SK-N-SH (cell line): ENCODE results near the gene SERPIND1. TPM values are rescaled to one million over a fixed set of nuclear protein-coding genes. Genes with fewer than 3 reads are reported as not detected.

Experiments
- CTCF ChIA-PET: fragments of 300-600, 350-600 bp; formaldehyde crosslinking; extraction: SDS; loops from one replicate; lab custom pipeline; 2021; lab: Yijun Ruan, JAX
- POLR2A ChIA-PET: fragments of 350-600 bp; sonication (Branson Sonifier 250); formaldehyde crosslinking; extraction: SDS; loops from one replicate; lab custom pipeline; 2020; ENCODE audit warnings: antibody characterized with exemption, inconsistent platforms; lab: Yijun Ruan, JAX
- DNase-seq: peaks from one replicate; pipeline ENCODE4 v3.0.0; 2012
- H2AFZ ChIP-seq: fragments of 200-600 bp; sonication (generic); 2 replicates; pipeline ENCODE4 v1.8.1; 2016; ENCODE audit warnings: antibody characterized with exemption, mild to moderate bottlenecking, low read depth
- H3F3A ChIP-seq: fragments of 200-600 bp; sonication (generic); replicated peaks from 2 replicates; pipeline ENCODE3; 2016; ENCODE audit warnings: antibody characterized with exemption, mild to moderate bottlenecking; ENCODE audit not compliant: insufficient read depth
- H3K27ac ChIP-seq, 2 experiments: fragments of 200-500 bp in 1 of 2; fragments of 200-600 bp in 1 of 2; sonication (Bioruptor generic) in 1 of 2; sonication (generic), shearing (Covaris generic) in 1 of 2; 2 replicates each; pipeline versions ENCODE4 v1.5.1 to v1.6.1; 2014 to 2016; ENCODE audit warnings: low read depth in 2 of 2, inconsistent platforms in 1 of 2, low read length in 1 of 2, mild to moderate bottlenecking in 1 of 2, mixed read lengths in 1 of 2
- H3K27me3 ChIP-seq: fragments of 200-600 bp; sonication (generic), shearing (Covaris generic); 2 replicates; pipeline ENCODE4 v1.6.1; 2016; ENCODE audit warnings: mixed run types; ENCODE audit not compliant: insufficient read depth
- H3K36me3 ChIP-seq, 2 experiments: fragments of 200-500 bp in 1 of 2; fragments of 200-600 bp in 1 of 2; sonication (Bioruptor generic) in 1 of 2; sonication (generic) in 1 of 2; replicated peaks in 1 of 2; 2 replicates each; pipeline versions ENCODE3 to v1.5.1; 2014 to 2016; ENCODE audit warnings: low read length in 1 of 2, mild to moderate bottlenecking in 1 of 2; ENCODE audit not compliant: insufficient read depth in 2 of 2, control insufficient read depth in 1 of 2
- H3K4me1 ChIP-seq, 2 experiments: fragments of 200-500 bp in 1 of 2; fragments of 200-600 bp in 1 of 2; sonication (Bioruptor generic) in 1 of 2; sonication (generic), shearing (Covaris generic) in 1 of 2; 2 replicates each; pipeline versions ENCODE4 v1.5.1 to v1.6.1; 2014 to 2016; ENCODE audit warnings: low read depth in 1 of 2, low read length in 1 of 2, mixed run types in 1 of 2; ENCODE audit not compliant: insufficient read depth in 2 of 2, control insufficient read depth in 1 of 2
- H3K4me2 ChIP-seq: fragments of 200-600 bp; sonication (generic), shearing (Covaris generic); 2 replicates; pipeline ENCODE4 v1.6.1; 2017; ENCODE audit warnings: mixed run types
- H3K4me3 ChIP-seq, 2 experiments: fragments of 200-500 bp in 1 of 2; fragments of 200-600 bp in 1 of 2; sonication (Bioruptor generic) in 1 of 2; sonication (generic), shearing (Covaris generic) in 1 of 2; 2 replicates each; pipeline versions ENCODE4 v1.5.1 to v1.8.1; 2014 to 2016; ENCODE audit warnings: low read depth in 2 of 2, inconsistent platforms in 1 of 2, low read length in 1 of 2, mild to moderate bottlenecking in 1 of 2, mixed read lengths in 1 of 2, moderate library complexity in 1 of 2
- H3K79me2 ChIP-seq: fragments of 200-600 bp; sonication (generic); 2 replicates; pipeline ENCODE4 v1.8.1; 2017; ENCODE audit warnings: mild to moderate bottlenecking; ENCODE audit not compliant: insufficient read depth
- H3K9ac ChIP-seq: fragments of 200-600 bp; sonication (generic); 2 replicates; pipeline ENCODE4 v1.6.1; 2017; ENCODE audit warnings: mixed run types
- H3K9me2 ChIP-seq: fragments of 200-600 bp; sonication (generic); 2 replicates; pipeline ENCODE4 v1.6.1; 2017; ENCODE audit warnings: mixed run types
- H3K9me3 ChIP-seq: fragments of 200-600 bp; sonication (generic); 2 replicates; pipeline ENCODE4 v1.6.1; 2017; ENCODE audit warnings: mixed run types, mild to moderate bottlenecking, moderate library complexity
- H4K20me1 ChIP-seq: fragments of 200-600 bp; sonication (generic); 2 replicates; pipeline ENCODE4 v1.6.1; 2017; ENCODE audit warnings: mild to moderate bottlenecking, mixed run types; ENCODE audit not compliant: insufficient read depth
- CHD2 ChIP-seq: fragments of 150-350 bp; IDR thresholded peaks from 2 replicates; pipeline ENCODE4 v1.6.1; 2018; ENCODE audit warnings: low read length; ENCODE audit not compliant: partially characterized antibody
- ELF1 ChIP-seq: IDR thresholded peaks from 2 replicates; pipeline ENCODE4 v1.4.0; 2012
- EP300 ChIP-seq, 2 experiments: IDR thresholded peaks; 2 replicates each; pipeline versions ENCODE4 v1.4.0 to v1.6.1; 2012; ENCODE audit warnings: borderline replicate concordance in 1 of 2, low read depth in 1 of 2, low read length in 1 of 2
- FOSL2 ChIP-seq: IDR thresholded peaks from 2 replicates; pipeline ENCODE4 v1.4.0; 2012; ENCODE audit warnings: low read depth, mild to moderate bottlenecking, moderate library complexity, borderline replicate concordance
- GATA2 ChIP-seq: sonication (generic); formaldehyde crosslinking; IDR thresholded peaks from 2 replicates; pipeline ENCODE4 v1.5.0; 2020; ENCODE audit warnings: mild to moderate bottlenecking, missing genetic modification reagents
- JUND ChIP-seq: IDR thresholded peaks from 2 replicates; pipeline ENCODE4 v1.4.0; 2012
- MXI1 ChIP-seq: IDR thresholded peaks from 2 replicates; pipeline ENCODE4 v1.6.1; 2012; ENCODE audit warnings: mild to moderate bottlenecking, low read depth, low read length, improper control_type of control experiment
- NRF1 ChIP-seq: IDR thresholded peaks from 2 replicates; pipeline ENCODE4 v1.6.1; 2012; ENCODE audit warnings: low read depth, mild to moderate bottlenecking, low read length
- POLR2AphosphoS5 ChIP-seq: IDR thresholded peaks from 2 replicates; pipeline ENCODE4 v1.6.1; 2012; ENCODE audit warnings: low read depth, low read length
- RCOR1 ChIP-seq: fragments of 150-350 bp; IDR thresholded peaks from 2 replicates; pipeline ENCODE4 v1.6.1; 2017; ENCODE audit warnings: antibody characterized with exemption, low read length
- RFX5 ChIP-seq: IDR thresholded peaks from 2 replicates; pipeline ENCODE4 v1.6.1; 2012; ENCODE audit warnings: mild to moderate bottlenecking, improper control_type of control experiment, low read length
- SMC3 ChIP-seq: IDR thresholded peaks from 2 replicates; pipeline ENCODE4 v1.6.1; 2012; ENCODE audit warnings: low read depth, low read length, improper control_type of control experiment
- TCF12 ChIP-seq: IDR thresholded peaks from 2 replicates; pipeline ENCODE4 v1.4.0; 2012
- YY1 ChIP-seq: IDR thresholded peaks from 2 replicates; pipeline ENCODE4 v1.4.0; 2012; ENCODE audit warnings: low read depth, mild to moderate bottlenecking
- WGBS: methylation state at CpG from one replicate; pipeline ENCODE4 v1.1.6; 2017; ENCODE audit warnings: low lambda C conversion rate; 5-methylcytosine and 5-hydroxymethylcytosine counted together
- polyA plus RNA-seq, 3 experiments: library from polyadenylated mRNA; depleted of rRNA; stranded (reverse); fragments of >200 nt; gene quantifications; 2 replicates each; pipeline ENCODE4 v1.2.3, GENCODE V29; 2012
- TF ChIP-seq, protein P1 (sequence below): IDR thresholded peaks from 2 replicates; pipeline ENCODE4 v1.4.0; 2012; ENCODE audit warnings: low read depth, borderline replicate concordance
- TF ChIP-seq, protein P2 (sequence below): IDR thresholded peaks from 2 replicates; pipeline ENCODE4 v1.6.1; 2012; ENCODE audit warnings: mild to moderate bottlenecking, low read depth, low read length, moderate library complexity
- TF ChIP-seq, protein P3 (sequence below): fragments of 150-350 bp; IDR thresholded peaks from 2 replicates; pipeline ENCODE4 v1.6.1; 2017; ENCODE audit warnings: antibody characterized with exemption, low read length, low read depth, borderline replicate concordance

Gene SERPIND1
- polyA plus RNA-seq, 1 of the 3 experiments (the other 2 are of a cell fraction), result not detected

DNA sequence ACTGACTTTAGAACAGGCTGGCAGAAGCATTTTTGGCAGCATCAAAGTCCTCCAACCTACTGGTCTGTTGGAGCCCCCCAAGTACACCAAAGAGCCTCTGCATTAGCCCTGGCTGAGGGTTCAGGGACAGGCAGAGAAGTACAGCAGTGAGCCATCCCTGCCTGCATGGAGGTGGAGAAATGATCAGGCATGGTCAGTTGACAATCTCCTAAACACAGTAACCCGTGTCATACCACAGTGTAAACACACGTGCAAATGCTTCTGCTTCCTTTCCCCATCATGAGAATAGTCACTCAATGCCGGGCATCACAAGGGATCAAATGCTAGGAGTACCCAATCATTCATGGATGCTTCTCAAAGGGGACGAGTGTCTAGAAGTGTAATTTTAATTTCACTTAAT is 8.2 kb downstream of the SERPIND1 start:
- Histone ChIP-seq H3K27me3 (no peaks in the 10 kb centered on the region), H3K36me3 (peaks cover 4 to 7% of the 10 kb centered on the region in 2 experiments), H3K9ac (no peak overlapping the region), H3K4me2 (no peak overlapping the region), H3K4me3 (no peak overlapping the region), H4K20me1 (0 out of 2 replicates have a peak, but pooled peaks cover 5% of the 10 kb centered on the region), H3F3A (no peaks in the 10 kb centered on the region), H3K79me2 (no peaks in the 10 kb centered on the region), H3K4me1 (no peaks in the 10 kb centered on the region), H2AFZ (no peak overlapping the region), H3K9me2 (no peaks in the 10 kb centered on the region), H3K27ac (no peak overlapping the region), H3K9me3 (no peaks in the 10 kb centered on the region)
- CTCF ChIA-PET, result interaction anchor here (1.3 to 3.9 kb wide), 2 partner anchors 21 to 42 kb away, joined by 3 to 16 read pairs; no protein-coding TSS in a partner anchor
- POLR2A ChIA-PET, result no interaction called here
- 95% methylated on average over 4 of the region's 4 CpGs for WGBS
- no peak for DNase-seq
- TF ChIP-seq EP300 (IDR thresholded peaks at IDR 0.05; ENCODE audit: borderline replicate concordance in 1 of 2, low read depth in 1 of 2, low read length in 1 of 2) (no peak), CHD2 (no peak), RFX5 (no peak), ELF1 (no peak), RCOR1 (no peak), GATA2 (CRISPR knock-in tag) (no peak)
- TF ChIP-seq, protein P1, sequence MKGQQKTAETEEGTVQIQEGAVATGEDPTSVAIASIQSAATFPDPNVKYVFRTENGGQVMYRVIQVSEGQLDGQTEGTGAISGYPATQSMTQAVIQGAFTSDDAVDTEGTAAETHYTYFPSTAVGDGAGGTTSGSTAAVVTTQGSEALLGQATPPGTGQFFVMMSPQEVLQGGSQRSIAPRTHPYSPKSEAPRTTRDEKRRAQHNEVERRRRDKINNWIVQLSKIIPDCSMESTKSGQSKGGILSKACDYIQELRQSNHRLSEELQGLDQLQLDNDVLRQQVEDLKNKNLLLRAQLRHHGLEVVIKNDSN, result no peak
- TF ChIP-seq, protein P2, sequence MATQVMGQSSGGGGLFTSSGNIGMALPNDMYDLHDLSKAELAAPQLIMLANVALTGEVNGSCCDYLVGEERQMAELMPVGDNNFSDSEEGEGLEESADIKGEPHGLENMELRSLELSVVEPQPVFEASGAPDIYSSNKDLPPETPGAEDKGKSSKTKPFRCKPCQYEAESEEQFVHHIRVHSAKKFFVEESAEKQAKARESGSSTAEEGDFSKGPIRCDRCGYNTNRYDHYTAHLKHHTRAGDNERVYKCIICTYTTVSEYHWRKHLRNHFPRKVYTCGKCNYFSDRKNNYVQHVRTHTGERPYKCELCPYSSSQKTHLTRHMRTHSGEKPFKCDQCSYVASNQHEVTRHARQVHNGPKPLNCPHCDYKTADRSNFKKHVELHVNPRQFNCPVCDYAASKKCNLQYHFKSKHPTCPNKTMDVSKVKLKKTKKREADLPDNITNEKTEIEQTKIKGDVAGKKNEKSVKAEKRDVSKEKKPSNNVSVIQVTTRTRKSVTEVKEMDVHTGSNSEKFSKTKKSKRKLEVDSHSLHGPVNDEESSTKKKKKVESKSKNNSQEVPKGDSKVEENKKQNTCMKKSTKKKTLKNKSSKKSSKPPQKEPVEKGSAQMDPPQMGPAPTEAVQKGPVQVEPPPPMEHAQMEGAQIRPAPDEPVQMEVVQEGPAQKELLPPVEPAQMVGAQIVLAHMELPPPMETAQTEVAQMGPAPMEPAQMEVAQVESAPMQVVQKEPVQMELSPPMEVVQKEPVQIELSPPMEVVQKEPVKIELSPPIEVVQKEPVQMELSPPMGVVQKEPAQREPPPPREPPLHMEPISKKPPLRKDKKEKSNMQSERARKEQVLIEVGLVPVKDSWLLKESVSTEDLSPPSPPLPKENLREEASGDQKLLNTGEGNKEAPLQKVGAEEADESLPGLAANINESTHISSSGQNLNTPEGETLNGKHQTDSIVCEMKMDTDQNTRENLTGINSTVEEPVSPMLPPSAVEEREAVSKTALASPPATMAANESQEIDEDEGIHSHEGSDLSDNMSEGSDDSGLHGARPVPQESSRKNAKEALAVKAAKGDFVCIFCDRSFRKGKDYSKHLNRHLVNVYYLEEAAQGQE, result no peak

DNA sequence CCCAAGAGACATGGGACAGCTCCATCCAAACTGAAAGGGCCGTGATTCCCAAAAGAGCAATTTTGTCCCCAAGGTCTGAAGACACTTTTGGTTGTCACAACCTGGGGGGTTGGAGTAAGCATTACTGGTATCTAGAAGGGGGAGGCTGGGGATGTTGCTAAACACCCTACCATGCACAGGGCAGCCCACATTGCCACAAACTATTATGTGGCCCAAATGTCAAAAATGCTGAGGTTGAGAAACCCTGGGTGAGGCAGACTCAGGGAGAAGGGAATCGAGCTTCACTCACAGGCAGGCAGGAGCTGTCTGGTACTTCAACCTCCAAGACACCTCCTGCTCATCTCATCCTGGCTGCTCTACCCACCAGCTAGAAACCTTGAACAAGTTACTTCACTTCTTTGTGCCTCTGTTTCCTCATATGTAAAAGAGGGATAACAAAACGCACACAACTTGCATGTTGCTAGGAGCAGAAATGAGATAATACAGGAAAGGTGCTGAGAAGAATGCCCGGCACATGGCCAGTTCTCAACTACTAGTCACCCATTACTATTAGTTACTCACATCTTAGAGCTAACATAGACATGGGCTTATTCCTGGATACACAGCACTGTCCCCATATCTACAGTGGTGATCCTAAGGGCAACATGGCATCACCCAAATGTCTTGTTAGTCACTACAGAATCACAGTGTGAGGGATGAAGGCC is 8.8 kb downstream of the SERPIND1 start:
- no peak overlapping the region for H3K27ac ChIP-seq
- no peak overlapping the region for H2AFZ ChIP-seq
- H3K4me1 ChIP-seq, result no peaks in the 10 kb centered on the region
- ChIA-PET CTCF (interaction anchor here (1.0 to 3.9 kb wide), 14 partner anchors 9 to 365 kb away, joined by 3 to 43 read pairs (median 6); partner anchors contain the start of gene SERPIND1), POLR2A (no interaction called here)
- no peaks in the 10 kb centered on the region for H3F3A ChIP-seq
- H3K4me2 ChIP-seq, result no peak overlapping the region
- no peaks in the 10 kb centered on the region for H3K27me3 ChIP-seq
- no peak overlapping the region for H3K9ac ChIP-seq
- no peaks in the 10 kb centered on the region for H3K9me2 ChIP-seq
- no peak for DNase-seq
- no peaks in the 10 kb centered on the region for H3K9me3 ChIP-seq
- no peaks in the 10 kb centered on the region for H3K79me2 ChIP-seq
- H3K4me3 ChIP-seq, result no peak overlapping the region
- peaks cover 5 to 14% of the 10 kb centered on the region in 2 experiments for H3K36me3 ChIP-seq
- 90% methylated on average over 3 of the region's 4 CpGs for WGBS
- 0 out of 2 replicates have a peak, but pooled peaks cover 5% of the 10 kb centered on the region for H4K20me1 ChIP-seq
- TF ChIP-seq JUND (no peak), NRF1 (no peak), TCF12 (no peak), MXI1 (no peak), SMC3 (no peak), FOSL2 (no peak), YY1 (no peak), POLR2AphosphoS5 (no peak)
- TF ChIP-seq, protein P3, sequence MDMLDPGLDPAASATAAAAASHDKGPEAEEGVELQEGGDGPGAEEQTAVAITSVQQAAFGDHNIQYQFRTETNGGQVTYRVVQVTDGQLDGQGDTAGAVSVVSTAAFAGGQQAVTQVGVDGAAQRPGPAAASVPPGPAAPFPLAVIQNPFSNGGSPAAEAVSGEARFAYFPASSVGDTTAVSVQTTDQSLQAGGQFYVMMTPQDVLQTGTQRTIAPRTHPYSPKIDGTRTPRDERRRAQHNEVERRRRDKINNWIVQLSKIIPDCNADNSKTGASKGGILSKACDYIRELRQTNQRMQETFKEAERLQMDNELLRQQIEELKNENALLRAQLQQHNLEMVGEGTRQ, result no peak
- TF ChIP-seq, protein P1, result no peak
- TF ChIP-seq, protein P2, result no peak
